ENCODE measurements around the gene RAP1A. TPM values are rescaled to one million over a fixed set of nuclear protein-coding genes. Genes with fewer than 3 reads are reported as not detected.

RAP1A gene
- total and polyA plus RNA-seq, 2 donors (not counting 3 experiments of a cell fraction or from before 2014, with no cell fraction given): 17.8 to 56.4 TPM

- FAIRE-seq (no peak), DNase-seq (ENCODE audit: low read depth, low spot score) (no peak)
- peak overlapping the region; percentile 89 for H3K4me2 ChIP-seq (ENCODE audit: insufficient read depth, low read length)
- POLR2A ChIA-PET: interaction anchor here (0.7 kb wide), 1 partner anchor 287 kb away, joined by 3 read pairs; no protein-coding TSS in a partner anchor
- no peaks in the 10 kb centered on the region for H3K9me1 ChIP-seq (replicated peaks; ENCODE audit: control insufficient read depth, extremely low read depth, insufficient read depth, low read length)
- peak overlapping the region; percentile 87 for H2AFZ ChIP-seq (ENCODE audit: low read depth, low read length)
- CTCF ChIA-PET: interaction anchor here (1.1 to 6.2 kb wide), 12 partner anchors 9 to 256 kb away, joined by 3 to 66 read pairs (median 6); partner anchors contain the start of gene DDX20
- H3K79me2 ChIP-seq (ENCODE audit: control insufficient read depth, insufficient read depth, low read length): no peaks in the 10 kb centered on the region
- intact Hi-C loops (cut with micrococcal nuclease): loop anchor here (10.0 kb wide), 1 partner anchor 773 kb away; the partner anchor contains the start of gene LRIF1
- no peak overlapping the region for H3K27ac ChIP-seq (ENCODE audit: insufficient read depth, low read depth, low read length)
- peaks cover 4 to 6% of the 10 kb centered on the region in 2 experiments for H3K27me3 ChIP-seq (ENCODE audit: control insufficient read depth in 2 of 2, insufficient read depth in 2 of 2, low read length in 2 of 2)
- dilution Hi-C loops (cut with MboI; ENCODE audit: extremely low pct_ligation_motif_present, low sequenced_read_pairs): no loop called here
- peaks cover 39% of the 10 kb centered on the region for H3K4me1 ChIP-seq (ENCODE audit: control insufficient read depth, extremely low read depth, insufficient read depth, low read length)
- no peaks in the 10 kb centered on the region for H4K20me1 ChIP-seq (replicated peaks; ENCODE audit: control insufficient read depth, extremely low read depth, insufficient read depth, low read length)
- BruUV-seq (replicated peaks): no TSS peak
- H3K9ac ChIP-seq (replicated peaks; ENCODE audit: extremely low read depth, insufficient read depth, low read length): no peak overlapping the region
- TF ChIP-seq JUN (IDR thresholded peaks at IDR 0.05; ENCODE audit: borderline replicate concordance, insufficient read depth, insufficient read length, low read depth): no peak
- no peak for TF ChIP-seq POLR2A (IDR thresholded peaks at IDR 0.05; ENCODE audit: low read depth, low read length)
- TF ChIP-seq POLR2AphosphoS5 (IDR thresholded peaks at IDR 0.05; ENCODE audit: insufficient read depth, low read depth, low read length): no peak
- no peak for TF ChIP-seq MAX (IDR thresholded peaks at IDR 0.05; ENCODE audit: insufficient read depth, insufficient read length)
- no peak for TF ChIP-seq MYC (IDR thresholded peaks at IDR 0.05; ENCODE audit: low read depth, low read length)
- no peak for TF ChIP-seq GATA2 (IDR thresholded peaks at IDR 0.05; ENCODE audit: insufficient read depth, insufficient read length, low read depth, low read length)
- TF ChIP-seq CTCF (IDR thresholded peaks at IDR 0.05; ENCODE audit: extremely low read depth in 1 of 2, insufficient read depth in 1 of 2, low read depth in 1 of 2, low read length in 2 of 2): no peak
- TF ChIP-seq FOS (IDR thresholded peaks at IDR 0.05; ENCODE audit: borderline replicate concordance, insufficient read depth, low read length): no peak
- no peak for TF ChIP-seq EZH2 (IDR thresholded peaks at IDR 0.05; ENCODE audit: borderline replicate concordance, low read depth, low read length, severe bottlenecking)
- peak overlapping the region in 2 of 3 experiments; percentile 1 to 50 for H3K4me3 ChIP-seq (replicated peaks in 1 of 3; ENCODE audit: insufficient read depth in 1 of 3, low read depth in 1 of 3, low read length in 3 of 3)
- H3K9me3 ChIP-seq (replicated peaks; ENCODE audit: control insufficient read depth, insufficient read depth, low read length): no peaks in the 10 kb centered on the region
- H3K36me3 ChIP-seq (ENCODE audit: control insufficient read depth in 2 of 2, extremely low read depth in 1 of 2, insufficient read depth in 2 of 2, low read length in 2 of 2): no peaks in the 10 kb centered on the region
Measured at GRCh38 chr1:111738133-111738435, 118.5 kb downstream of the RAP1A start.
